Measurements from ENCODE around the gene TSPOAP1. TPM values are rescaled to one million over a fixed set of nuclear protein-coding genes. Genes with fewer than 3 reads are reported as not detected.

The TSPOAP1 gene
- total and polyA plus RNA-seq, 8 donors: 6.5 to 68.8 (median 11.6) TPM; not detected in 1

DNA sequence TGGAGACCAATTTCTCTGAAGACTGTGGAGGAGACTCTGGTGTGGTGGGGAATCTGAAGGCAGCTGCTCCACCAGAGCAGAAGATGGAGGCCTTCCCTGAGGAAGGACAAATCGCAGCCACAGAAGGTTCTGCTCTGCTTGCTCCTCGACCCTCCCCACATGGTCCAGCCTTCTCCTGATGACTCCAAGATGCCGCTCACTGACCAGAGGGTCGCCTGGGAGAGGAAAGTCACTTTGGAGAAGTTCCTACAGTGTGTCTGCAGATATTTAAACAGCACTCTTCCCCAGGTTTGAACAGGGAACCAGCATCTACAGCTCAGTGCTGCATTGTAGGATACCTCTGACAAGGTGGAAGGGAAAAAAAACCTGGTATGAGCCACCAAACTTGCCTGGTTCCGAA, 44.4 kb upstream of the TSPOAP1 start:
- H3K4me3 ChIP-seq: no peak overlapping the region
- intact Hi-C loops (cut with DNase I; ENCODE audit: low total_unique reads): no loop called here

DNA sequence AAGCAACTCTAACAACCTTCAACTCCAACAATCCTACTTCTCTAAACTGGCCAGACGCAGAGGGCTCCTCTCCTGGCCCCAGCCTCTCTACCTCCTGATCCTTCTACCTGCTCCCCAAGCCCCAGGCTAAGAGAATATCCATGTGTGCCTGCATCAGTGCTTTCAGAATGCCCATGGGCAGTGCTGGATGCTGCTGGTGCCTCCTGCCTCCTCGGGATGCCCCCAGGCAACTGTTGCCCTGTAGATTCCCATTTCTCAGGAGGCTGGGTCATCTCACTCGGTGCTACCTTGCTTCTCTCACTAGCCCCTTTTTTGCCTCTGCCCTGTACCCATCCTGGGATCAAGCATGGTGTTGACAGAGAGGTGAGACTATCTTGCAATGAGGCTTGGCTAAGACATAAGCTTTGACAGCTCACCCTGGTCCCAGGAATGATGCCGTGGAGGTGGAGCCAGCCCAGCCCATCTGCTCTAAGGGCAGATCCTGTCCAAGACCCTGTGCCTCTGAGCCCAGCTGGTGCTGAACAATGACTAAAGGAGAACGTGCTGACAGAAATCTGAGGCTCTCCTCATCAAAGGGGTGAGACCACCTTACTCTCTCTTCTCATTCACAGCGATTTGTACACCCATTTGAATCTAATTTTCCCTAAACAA, 42.8 kb upstream of the TSPOAP1 start:
- H3K27me3 ChIP-seq: no peaks in the 10 kb centered on the region
- no peak overlapping the region for H3K4me3 ChIP-seq
- DNase-seq: no peak
- intact Hi-C loops (cut with DNase I; ENCODE audit: low total_unique reads): no loop called here
- no peaks in the 10 kb centered on the region for H3K9me3 ChIP-seq
- peaks cover 0 to 5% (median 0%) of the 10 kb centered on the region in 4 donors for H3K36me3 ChIP-seq
- TF ChIP-seq EP300 (IDR thresholded peaks at IDR 0.05): no peak
- TF ChIP-seq, protein P1, sequence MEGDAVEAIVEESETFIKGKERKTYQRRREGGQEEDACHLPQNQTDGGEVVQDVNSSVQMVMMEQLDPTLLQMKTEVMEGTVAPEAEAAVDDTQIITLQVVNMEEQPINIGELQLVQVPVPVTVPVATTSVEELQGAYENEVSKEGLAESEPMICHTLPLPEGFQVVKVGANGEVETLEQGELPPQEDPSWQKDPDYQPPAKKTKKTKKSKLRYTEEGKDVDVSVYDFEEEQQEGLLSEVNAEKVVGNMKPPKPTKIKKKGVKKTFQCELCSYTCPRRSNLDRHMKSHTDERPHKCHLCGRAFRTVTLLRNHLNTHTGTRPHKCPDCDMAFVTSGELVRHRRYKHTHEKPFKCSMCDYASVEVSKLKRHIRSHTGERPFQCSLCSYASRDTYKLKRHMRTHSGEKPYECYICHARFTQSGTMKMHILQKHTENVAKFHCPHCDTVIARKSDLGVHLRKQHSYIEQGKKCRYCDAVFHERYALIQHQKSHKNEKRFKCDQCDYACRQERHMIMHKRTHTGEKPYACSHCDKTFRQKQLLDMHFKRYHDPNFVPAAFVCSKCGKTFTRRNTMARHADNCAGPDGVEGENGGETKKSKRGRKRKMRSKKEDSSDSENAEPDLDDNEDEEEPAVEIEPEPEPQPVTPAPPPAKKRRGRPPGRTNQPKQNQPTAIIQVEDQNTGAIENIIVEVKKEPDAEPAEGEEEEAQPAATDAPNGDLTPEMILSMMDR (IDR thresholded peaks at IDR 0.05): no peak
- no peak for TF ChIP-seq POLR2AphosphoS5 (IDR thresholded peaks at IDR 0.05)
- TF ChIP-seq POLR2A (IDR thresholded peaks at IDR 0.05): no peak
- peaks cover 0 to 29% (median 18%) of the 10 kb centered on the region in 4 donors for H3K4me1 ChIP-seq
- 77 to 91% (median 85%) methylated on average over 6 of the region's 6 CpGs for WGBS, 5 donors
- no peak overlapping the region for H3K27ac ChIP-seq

More for the DNA sequence above, 44.4 kb upstream of the TSPOAP1 start:
- TF ChIP-seq, protein P1 (IDR thresholded peaks at IDR 0.05): no peak
- TF ChIP-seq POLR2A (IDR thresholded peaks at IDR 0.05) (no peak), POLR2AphosphoS5 (IDR thresholded peaks at IDR 0.05) (no peak), EP300 (IDR thresholded peaks at IDR 0.05) (no peak)
- H3K9me3 ChIP-seq: no peaks in the 10 kb centered on the region
- H3K27ac ChIP-seq: no peak overlapping the region
- WGBS, 5 donors: 81 to 94% (median 89%) methylated on average over 5 of the region's 5 CpGs
- H3K4me1 ChIP-seq: peaks cover 4 to 33% (median 10%) of the 10 kb centered on the region in 4 donors
- no peak for DNase-seq
- H3K36me3 ChIP-seq: peaks cover 0 to 5% (median 0%) of the 10 kb centered on the region in 4 donors
- no peaks in the 10 kb centered on the region for H3K27me3 ChIP-seq

DNA sequence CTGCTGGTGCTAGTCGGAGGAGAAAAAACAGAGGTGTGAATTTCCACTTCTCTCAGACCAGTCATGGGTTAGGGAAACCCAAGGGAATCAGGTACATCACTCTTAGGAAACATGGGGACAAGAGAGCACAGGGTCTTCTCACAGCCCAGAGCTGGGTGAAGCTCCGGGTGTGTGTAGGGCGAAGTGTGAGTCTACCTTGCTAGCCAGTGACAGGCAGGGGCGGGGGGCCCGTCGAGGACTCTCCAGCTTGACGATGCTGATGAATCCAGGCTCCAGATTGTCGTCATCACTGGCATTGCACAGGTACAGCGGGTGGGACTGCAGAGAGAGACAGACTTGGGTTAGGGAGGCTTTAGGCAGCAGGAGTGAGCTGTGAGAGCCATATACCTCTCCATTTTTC, 42.1 kb upstream of the TSPOAP1 start:
- H3K27ac ChIP-seq: no peak overlapping the region

DNA sequence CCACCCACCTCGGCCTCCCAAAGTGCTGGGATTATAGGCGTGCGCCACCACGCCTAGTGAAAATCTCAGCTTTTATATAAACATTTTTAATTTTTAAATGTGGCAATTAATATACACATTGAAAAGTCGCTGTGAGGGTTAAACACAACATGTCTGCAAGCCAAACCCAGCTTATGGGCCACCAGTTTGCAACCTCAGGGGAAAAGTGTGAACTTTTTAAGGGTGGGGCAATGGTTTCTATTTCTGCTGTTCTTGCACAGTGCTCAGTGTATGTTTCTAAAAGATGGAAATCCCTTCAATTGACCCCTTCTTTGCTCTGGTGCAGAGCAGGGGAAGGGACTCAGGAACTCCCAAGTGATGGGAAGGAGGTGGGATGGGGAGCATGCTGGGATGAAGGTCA, 41.7 kb upstream of the TSPOAP1 start:
- Histone ChIP-seq H3K27ac (no peak overlapping the region), H3K4me3 (no peak overlapping the region), H3K4me1 (peaks cover 0 to 23% (median 19%) of the 10 kb centered on the region in 4 donors), H3K36me3 (peaks cover 0 to 5% (median 0%) of the 10 kb centered on the region in 4 donors), H3K9me3 (no peaks in the 10 kb centered on the region), H3K27me3 (no peaks in the 10 kb centered on the region)
- no peak for DNase-seq
- TF ChIP-seq EP300 (IDR thresholded peaks at IDR 0.05) (no peak), POLR2A (IDR thresholded peaks at IDR 0.05) (no peak), POLR2AphosphoS5 (IDR thresholded peaks at IDR 0.05) (no peak)
- TF ChIP-seq, protein P1 (IDR thresholded peaks at IDR 0.05): no peak
- intact Hi-C loops (cut with DNase I; ENCODE audit: low total_unique reads): no loop called here
- WGBS, 5 donors: 88 to 98% (median 92%) methylated on average over 5 of the region's 5 CpGs

More for the DNA sequence above, 42.1 kb upstream of the TSPOAP1 start:
- intact Hi-C loops (cut with DNase I; ENCODE audit: low total_unique reads): no loop called here
- Histone ChIP-seq H3K4me3 (no peak overlapping the region), H3K9me3 (no peaks in the 10 kb centered on the region), H3K4me1 (peaks cover 0 to 27% (median 19%) of the 10 kb centered on the region in 4 donors), H3K27me3 (no peaks in the 10 kb centered on the region), H3K36me3 (peaks cover 0 to 5% (median 0%) of the 10 kb centered on the region in 4 donors)
- no peak for DNase-seq
- TF ChIP-seq, protein P1 (IDR thresholded peaks at IDR 0.05): no peak
- TF ChIP-seq POLR2A (IDR thresholded peaks at IDR 0.05) (no peak), POLR2AphosphoS5 (IDR thresholded peaks at IDR 0.05) (no peak), EP300 (IDR thresholded peaks at IDR 0.05) (no peak)
- WGBS, 5 donors: 78 to 95% (median 88%) methylated on average over 9 of the region's 9 CpGs
